ENCODE results near the gene ZNRF4. TPM values are rescaled to one million over a fixed set of nuclear protein-coding genes. Genes with fewer than 3 reads are reported as not detected.
"Not testable (repeated sequence)": the region's sequence is repeated elsewhere in the genome, so short reads cannot be mapped to it uniquely, and the experiment has no call there.

The ZNRF4 gene
- total RNA-seq, result not detected
- long read RNA-seq, result 0 reads

GRCh38 chr19:5455367-5456129 is at the start of gene ZNRF4:
Gene ZNRF4 (plus strand): TSS chr19:5455417. CDS start chr19:5455492, 75 bp downstream.
- intact Hi-C loops (cut with DNase I), result no loop called here
- Histone ChIP-seq H3K36me3 (no peaks in the 10 kb centered on the region), H3K27me3 (peaks cover 16% of the 10 kb centered on the region), H3K4me1 (no peaks in the 10 kb centered on the region), H3K9me3 (no peaks in the 10 kb centered on the region), H3K27ac (no peak within 1 kb of the TSS), H3K4me3 (no peak within 1 kb of the TSS)
- ATAC-seq (no peak), DNase-seq (no peak)
- TF ChIP-seq CTCF (IDR thresholded peaks at IDR 0.05), result no peak

GRCh38 chr19:5406198-5406597 is 49.0 kb upstream of the ZNRF4 start:
- ATAC-seq; intact Hi-C loops (cut with DNase I); H3K4me1 ChIP-seq: not testable (repeated sequence)

GRCh38 chr19:5406816-5407215 is 48.4 kb upstream of the ZNRF4 start:
- Histone ChIP-seq H3K27ac (no peak overlapping the region), H3K4me3 (no peak overlapping the region), H3K27me3 (no peaks in the 10 kb centered on the region), H3K9me3 (no peaks in the 10 kb centered on the region), H3K4me1 (no peaks in the 10 kb centered on the region), H3K36me3 (no peaks in the 10 kb centered on the region)
- intact Hi-C loops (cut with DNase I), result no loop called here
- ATAC-seq, result no peak
- DNase-seq, result no peak
- TF ChIP-seq CTCF (IDR thresholded peaks at IDR 0.05), result no peak

More at GRCh38 chr19:5406198-5406597, 49.0 kb upstream of the ZNRF4 start:
- H3K36me3 ChIP-seq, H3K27ac ChIP-seq, H3K27me3 ChIP-seq, DNase-seq, H3K4me3 ChIP-seq, H3K9me3 ChIP-seq: not testable (repeated sequence)

GRCh38 chr19:5407356-5407755 is 47.9 kb upstream of the ZNRF4 start:
- Histone ChIP-seq H3K27ac (no peak overlapping the region), H3K9me3 (no peaks in the 10 kb centered on the region), H3K4me3 (no peak overlapping the region), H3K4me1 (no peaks in the 10 kb centered on the region), H3K27me3 (no peaks in the 10 kb centered on the region), H3K36me3 (no peaks in the 10 kb centered on the region)
- no peak for ATAC-seq
- intact Hi-C loops (cut with DNase I), result no loop called here
- DNase-seq, result no peak
- no peak for TF ChIP-seq CTCF (IDR thresholded peaks at IDR 0.05)

GRCh38 chr19:5417495-5418436 is 37.5 kb upstream of the ZNRF4 start:
- Histone ChIP-seq H3K4me3 (no peak overlapping the region), H3K27ac (no peak overlapping the region), H3K9me3 (no peaks in the 10 kb centered on the region), H3K27me3 (peaks cover 33% of the 10 kb centered on the region), H3K36me3 (no peaks in the 10 kb centered on the region), H3K4me1 (no peaks in the 10 kb centered on the region)
- intact Hi-C loops (cut with DNase I), result no loop called here
- ATAC-seq, result no peak
- TF ChIP-seq CTCF (IDR thresholded peaks at IDR 0.05), result no peak
- DNase-seq, result no peak

GRCh38 chr19:5418677-5419076 is 36.5 kb upstream of the ZNRF4 start:
- no peaks in the 10 kb centered on the region for H3K4me1 ChIP-seq

More at GRCh38 chr19:5418677-5419076, 36.5 kb upstream of the ZNRF4 start:
- peaks cover 33% of the 10 kb centered on the region for H3K27me3 ChIP-seq
- no peaks in the 10 kb centered on the region for H3K36me3 ChIP-seq
- intact Hi-C loops (cut with DNase I), result no loop called here
- TF ChIP-seq CTCF (IDR thresholded peaks at IDR 0.05), result no peak
- no peaks in the 10 kb centered on the region for H3K9me3 ChIP-seq
- H3K27ac ChIP-seq, result no peak overlapping the region
- DNase-seq (no peak), ATAC-seq (no peak)
- no peak overlapping the region for H3K4me3 ChIP-seq
